Activated naive CD8-positive, alpha-beta T cell (primary cell): ENCODE measurements around the gene NUP54.

ENCODE experiments used
- H3K27ac Mint-ChIP-seq: one replicate; pipeline ENCODE4 v1.8.0; 2021; ENCODE audit warnings: mixed read lengths
- H3K27me3 Mint-ChIP-seq: one replicate; pipeline ENCODE4 v1.8.0; 2021; ENCODE audit warnings: mixed read lengths
- H3K36me3 Mint-ChIP-seq: one replicate; pipeline ENCODE4 v1.8.0; 2021; ENCODE audit warnings: mixed read lengths
- H3K4me1 Mint-ChIP-seq: one replicate; pipeline ENCODE4 v1.8.0; 2021; ENCODE audit warnings: low read depth, mixed read lengths
- H3K4me3 Mint-ChIP-seq: one replicate; pipeline ENCODE4 v1.8.0; 2021; ENCODE audit warnings: mild to moderate bottlenecking, mixed read lengths
- H3K9me3 Mint-ChIP-seq: one replicate; pipeline ENCODE4 v1.8.0; 2021; ENCODE audit warnings: low read depth, mixed read lengths

Gene NUP54

GRCh38 chr4:76174216-76174615 is 26.0 kb upstream of the NUP54 start:
- H3K27me3 Mint-ChIP-seq: no peaks in the 10 kb centered on the region
- no peak overlapping the region for H3K27ac Mint-ChIP-seq
- H3K4me1 Mint-ChIP-seq: no peaks in the 10 kb centered on the region
- no peak overlapping the region for H3K4me3 Mint-ChIP-seq
- H3K36me3 Mint-ChIP-seq: peaks cover 6% of the 10 kb centered on the region
- H3K9me3 Mint-ChIP-seq: no peaks in the 10 kb centered on the region

GRCh38 chr4:76168688-76169087 is 20.5 kb upstream of the NUP54 start:
- Mint-ChIP-seq H3K27me3 (no peaks in the 10 kb centered on the region), H3K9me3 (no peaks in the 10 kb centered on the region), H3K4me1 (no peaks in the 10 kb centered on the region), H3K27ac (no peak overlapping the region), H3K36me3 (peaks cover 14% of the 10 kb centered on the region), H3K4me3 (no peak overlapping the region)

- peaks cover 17% of the 10 kb centered on the region for H3K36me3 Mint-ChIP-seq
- H3K27me3 Mint-ChIP-seq: no peaks in the 10 kb centered on the region
- H3K9me3 Mint-ChIP-seq: no peaks in the 10 kb centered on the region
- H3K4me1 Mint-ChIP-seq: no peaks in the 10 kb centered on the region
- H3K4me3 Mint-ChIP-seq: no peak overlapping the region
- H3K27ac Mint-ChIP-seq: no peak overlapping the region
These were observed 18.3 kb upstream of the NUP54 start for GRCh38 chr4:76166480-76166879.

GRCh38 chr4:76160355-76160754 is 12.2 kb upstream of the NUP54 start:
- Mint-ChIP-seq H3K4me1 (no peaks in the 10 kb centered on the region), H3K4me3 (no peak overlapping the region), H3K9me3 (no peaks in the 10 kb centered on the region), H3K36me3 (peaks cover 12% of the 10 kb centered on the region), H3K27ac (no peak overlapping the region), H3K27me3 (no peaks in the 10 kb centered on the region)

- H3K36me3 Mint-ChIP-seq: peaks cover 9% of the 10 kb centered on the region
- H3K27me3 Mint-ChIP-seq: no peaks in the 10 kb centered on the region
- H3K9me3 Mint-ChIP-seq: peaks cover 5% of the 10 kb centered on the region
- H3K27ac Mint-ChIP-seq: no peak overlapping the region
- no peaks in the 10 kb centered on the region for H3K4me1 Mint-ChIP-seq
- no peak overlapping the region for H3K4me3 Mint-ChIP-seq
These were observed 8.4 kb upstream of the NUP54 start for GRCh38 chr4:76156635-76157034.

GRCh38 chr4:76155979-76156378 is 7.8 kb upstream of the NUP54 start:
- Mint-ChIP-seq H3K4me1 (no peaks in the 10 kb centered on the region), H3K27ac (no peak overlapping the region), H3K27me3 (no peaks in the 10 kb centered on the region), H3K4me3 (no peak overlapping the region), H3K36me3 (peaks cover 8% of the 10 kb centered on the region), H3K9me3 (peaks cover 5% of the 10 kb centered on the region)

GRCh38 chr4:76153356-76153755 is 5.2 kb upstream of the NUP54 start:
- no peak overlapping the region for H3K27ac Mint-ChIP-seq
- no peaks in the 10 kb centered on the region for H3K27me3 Mint-ChIP-seq
- peaks cover 5% of the 10 kb centered on the region for H3K9me3 Mint-ChIP-seq

GRCh38 chr4:76147454-76148141 is 599 bp downstream of the NUP54 start:
- peak overlapping the region; percentile 95 for H3K27ac Mint-ChIP-seq
- H3K4me1 Mint-ChIP-seq: peaks cover 44% of the 10 kb centered on the region
- no peaks in the 10 kb centered on the region for H3K9me3 Mint-ChIP-seq
- H3K36me3 Mint-ChIP-seq: no peaks in the 10 kb centered on the region
- peak overlapping the region; percentile 98 for H3K4me3 Mint-ChIP-seq
- H3K27me3 Mint-ChIP-seq: no peaks in the 10 kb centered on the region

More at GRCh38 chr4:76153356-76153755, 5.2 kb upstream of the NUP54 start:
- H3K4me3 Mint-ChIP-seq: no peak overlapping the region
- peaks cover 3% of the 10 kb centered on the region for H3K36me3 Mint-ChIP-seq
- peaks cover 17% of the 10 kb centered on the region for H3K4me1 Mint-ChIP-seq

- peaks cover 11% of the 10 kb centered on the region for H3K36me3 Mint-ChIP-seq
- peaks cover 48% of the 10 kb centered on the region for H3K4me1 Mint-ChIP-seq
- no peak overlapping the region for H3K27ac Mint-ChIP-seq
These were observed 3.7 kb downstream of the NUP54 start for GRCh38 chr4:76144546-76144945.

GRCh38 chr4:76141241-76141640 is 7.0 kb downstream of the NUP54 start:
- H3K27ac Mint-ChIP-seq: peak overlapping the region; percentile 43
- no peaks in the 10 kb centered on the region for H3K9me3 Mint-ChIP-seq
- H3K36me3 Mint-ChIP-seq: peaks cover 26% of the 10 kb centered on the region
- peaks cover 45% of the 10 kb centered on the region for H3K4me1 Mint-ChIP-seq
- H3K27me3 Mint-ChIP-seq: no peaks in the 10 kb centered on the region
- no peak overlapping the region for H3K4me3 Mint-ChIP-seq

More at GRCh38 chr4:76144546-76144945, 3.7 kb downstream of the NUP54 start:
- no peaks in the 10 kb centered on the region for H3K9me3 Mint-ChIP-seq
- H3K4me3 Mint-ChIP-seq: peak overlapping the region; percentile 13
- H3K27me3 Mint-ChIP-seq: no peaks in the 10 kb centered on the region

GRCh38 chr4:76127754-76128153 is 20.4 kb downstream of the NUP54 start:
- H3K27me3 Mint-ChIP-seq: no peaks in the 10 kb centered on the region
- H3K27ac Mint-ChIP-seq: no peak overlapping the region
- no peak overlapping the region for H3K4me3 Mint-ChIP-seq
- H3K36me3 Mint-ChIP-seq: peaks cover 18% of the 10 kb centered on the region
- H3K4me1 Mint-ChIP-seq: no peaks in the 10 kb centered on the region
- H3K9me3 Mint-ChIP-seq: no peaks in the 10 kb centered on the region

- Mint-ChIP-seq H3K27ac (no peak overlapping the region), H3K4me1 (no peaks in the 10 kb centered on the region)
These were observed 22.4 kb downstream of the NUP54 start for GRCh38 chr4:76125816-76126215.

GRCh38 chr4:76120199-76120598 is 28.0 kb downstream of the NUP54 start:
- no peaks in the 10 kb centered on the region for H3K27me3 Mint-ChIP-seq
- no peak overlapping the region for H3K27ac Mint-ChIP-seq
- H3K9me3 Mint-ChIP-seq: peaks cover 8% of the 10 kb centered on the region
- peaks cover 28% of the 10 kb centered on the region for H3K36me3 Mint-ChIP-seq
- no peaks in the 10 kb centered on the region for H3K4me1 Mint-ChIP-seq
- H3K4me3 Mint-ChIP-seq: no peak overlapping the region

More at GRCh38 chr4:76125816-76126215, 22.4 kb downstream of the NUP54 start:
- H3K27me3 Mint-ChIP-seq: no peaks in the 10 kb centered on the region
- peaks cover 20% of the 10 kb centered on the region for H3K36me3 Mint-ChIP-seq
- no peak overlapping the region for H3K4me3 Mint-ChIP-seq
- no peaks in the 10 kb centered on the region for H3K9me3 Mint-ChIP-seq

GRCh38 chr4:76117536-76117935 is 30.7 kb downstream of the NUP54 start:
- peaks cover 8% of the 10 kb centered on the region for H3K9me3 Mint-ChIP-seq
- H3K27me3 Mint-ChIP-seq: no peaks in the 10 kb centered on the region
- H3K27ac Mint-ChIP-seq: no peak overlapping the region
- H3K4me3 Mint-ChIP-seq: no peak overlapping the region
- H3K4me1 Mint-ChIP-seq: no peaks in the 10 kb centered on the region
- H3K36me3 Mint-ChIP-seq: peaks cover 35% of the 10 kb centered on the region

- Mint-ChIP-seq H3K9me3 (peaks cover 8% of the 10 kb centered on the region), H3K27ac (no peak overlapping the region), H3K4me3 (no peak overlapping the region), H3K4me1 (no peaks in the 10 kb centered on the region), H3K27me3 (no peaks in the 10 kb centered on the region), H3K36me3 (peaks cover 37% of the 10 kb centered on the region)
These were observed 31.4 kb downstream of the NUP54 start for GRCh38 chr4:76116821-76117220.
